Stimulated activated memory B cell treated with anti-CD40 and anti-IgM and Interleukin-4, amounts not matched to agents 10 μg/mL and 1 μg/mL and 100 μg/mL, for 72 hours (primary cell): Measurements from ENCODE around the gene ZYX.

Source experiments
- ATAC-seq: fragments of 150-1000 bp; cut with Tn5 transposase; 2 replicates; pipeline ENCODE4 v1.10.0; 2021
- H3K27ac Mint-ChIP-seq: one replicate; pipeline ENCODE4 v1.8.0; 2022; ENCODE audit warnings: mild to moderate bottlenecking, mixed read lengths
- H3K27me3 Mint-ChIP-seq: one replicate; pipeline ENCODE4 v1.8.0; 2022; ENCODE audit warnings: mixed read lengths
- H3K36me3 Mint-ChIP-seq: one replicate; pipeline ENCODE4 v1.8.0; 2022; ENCODE audit warnings: mixed read lengths
- H3K4me1 Mint-ChIP-seq: one replicate; pipeline ENCODE4 v1.8.0; 2022; ENCODE audit warnings: mixed read lengths
- H3K4me3 Mint-ChIP-seq: one replicate; pipeline ENCODE4 v1.8.0; 2022; ENCODE audit warnings: mild to moderate bottlenecking, moderate library complexity, mixed read lengths
- H3K9me3 Mint-ChIP-seq: one replicate; pipeline ENCODE4 v1.8.0; 2022; ENCODE audit warnings: mixed read lengths

Gene ZYX

DNA sequence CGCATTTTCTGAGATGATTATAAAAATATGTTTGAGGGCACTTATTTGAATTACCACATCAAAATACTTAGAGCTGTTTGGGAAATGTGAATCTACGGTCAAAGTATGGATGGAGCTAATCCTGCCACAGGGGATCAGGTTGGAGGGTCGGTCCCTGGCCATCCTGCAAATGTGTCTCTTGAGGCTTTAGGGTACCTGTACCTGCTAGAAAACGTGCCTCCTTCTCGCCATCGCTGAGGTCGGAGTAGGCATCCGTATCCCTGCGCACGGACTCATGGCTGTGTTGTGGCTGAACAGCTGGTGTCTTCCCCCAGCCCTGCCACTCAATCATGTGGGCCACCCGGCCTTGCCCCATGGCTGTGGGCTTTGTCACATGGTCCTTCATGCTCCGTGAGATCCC is 22.5 kb upstream of the ZYX start:
- no peak for ATAC-seq
- Mint-ChIP-seq H3K36me3 (no peaks in the 10 kb centered on the region), H3K4me3 (no peak overlapping the region), H3K27me3 (peaks cover 49% of the 10 kb centered on the region), H3K4me1 (peaks cover 23% of the 10 kb centered on the region), H3K9me3 (no peaks in the 10 kb centered on the region), H3K27ac (no peak overlapping the region)

DNA sequence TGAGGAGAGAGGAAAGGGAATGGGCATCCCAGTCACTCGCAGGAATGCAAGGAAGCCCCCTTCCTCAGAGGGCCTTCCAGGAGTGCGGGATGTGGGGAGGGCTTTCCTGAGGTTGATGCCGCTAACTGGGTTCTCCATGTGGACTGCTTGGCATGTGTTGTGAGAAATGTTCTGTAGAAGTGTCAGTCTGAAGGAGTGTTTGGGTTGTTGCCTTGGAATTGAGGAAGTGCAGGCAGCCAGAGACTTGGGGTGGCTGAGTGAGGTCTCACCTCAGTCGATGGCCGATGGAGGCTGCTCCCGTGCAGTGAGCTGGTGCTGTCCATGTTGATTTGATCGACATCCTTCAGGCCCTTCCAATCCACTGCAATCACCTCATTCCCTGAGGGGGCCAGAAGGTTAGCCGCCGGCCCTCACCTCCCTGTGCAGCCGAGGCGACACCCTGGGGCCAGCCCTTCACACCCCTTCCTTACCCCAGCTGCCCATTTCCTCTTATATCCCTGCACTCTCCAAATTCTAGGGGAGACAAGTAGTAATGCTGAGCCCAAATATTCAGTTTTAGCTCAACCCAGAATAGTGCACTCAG is 21.3 kb upstream of the ZYX start:
- ATAC-seq = no peak
- H3K27ac Mint-ChIP-seq = no peak overlapping the region
- peaks cover 23% of the 10 kb centered on the region for H3K4me1 Mint-ChIP-seq
- no peak overlapping the region for H3K4me3 Mint-ChIP-seq
- no peaks in the 10 kb centered on the region for H3K36me3 Mint-ChIP-seq
- peaks cover 50% of the 10 kb centered on the region for H3K27me3 Mint-ChIP-seq
- no peaks in the 10 kb centered on the region for H3K9me3 Mint-ChIP-seq

DNA sequence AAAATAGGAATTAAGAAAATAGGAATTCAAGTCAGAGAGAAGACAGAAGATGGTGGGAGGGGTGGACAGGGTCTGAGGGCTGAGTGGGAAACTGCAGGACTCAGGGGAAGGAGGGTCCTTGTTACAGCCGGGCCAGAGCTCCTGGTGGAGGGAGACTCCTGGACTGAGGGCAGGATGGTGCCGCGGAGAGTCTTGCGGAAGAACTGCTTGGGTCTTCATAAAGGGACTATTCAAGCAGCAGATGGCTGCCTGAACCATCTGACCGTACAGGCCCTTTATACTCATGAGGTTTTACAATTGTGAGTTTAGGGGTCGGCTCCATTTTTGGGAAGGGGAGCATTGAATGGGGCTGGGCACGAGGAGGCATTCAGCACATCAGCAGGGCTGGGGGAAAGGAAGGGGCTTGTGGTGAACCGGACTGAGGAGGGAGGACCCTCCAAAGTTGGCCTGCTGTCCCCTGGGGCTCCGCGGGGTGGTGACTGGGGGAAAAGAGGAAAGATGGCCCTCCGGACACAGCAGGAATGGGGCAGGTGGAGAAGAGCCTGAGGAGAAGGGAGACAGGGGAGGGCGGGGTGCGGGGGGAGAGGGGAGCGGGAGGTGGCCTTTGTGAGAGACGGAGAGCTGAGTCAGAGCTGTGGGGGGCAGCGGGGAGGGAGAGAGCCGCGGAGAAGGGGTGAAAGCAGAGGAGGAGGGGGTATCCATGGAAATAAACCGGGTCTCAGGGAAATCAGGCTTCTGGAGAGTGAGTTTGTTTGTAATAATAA is 20.2 kb upstream of the ZYX start:
- H3K27me3 Mint-ChIP-seq = peaks cover 49% of the 10 kb centered on the region
- H3K9me3 Mint-ChIP-seq = no peaks in the 10 kb centered on the region
- H3K27ac Mint-ChIP-seq = peak overlapping the region; percentile 0

DNA sequence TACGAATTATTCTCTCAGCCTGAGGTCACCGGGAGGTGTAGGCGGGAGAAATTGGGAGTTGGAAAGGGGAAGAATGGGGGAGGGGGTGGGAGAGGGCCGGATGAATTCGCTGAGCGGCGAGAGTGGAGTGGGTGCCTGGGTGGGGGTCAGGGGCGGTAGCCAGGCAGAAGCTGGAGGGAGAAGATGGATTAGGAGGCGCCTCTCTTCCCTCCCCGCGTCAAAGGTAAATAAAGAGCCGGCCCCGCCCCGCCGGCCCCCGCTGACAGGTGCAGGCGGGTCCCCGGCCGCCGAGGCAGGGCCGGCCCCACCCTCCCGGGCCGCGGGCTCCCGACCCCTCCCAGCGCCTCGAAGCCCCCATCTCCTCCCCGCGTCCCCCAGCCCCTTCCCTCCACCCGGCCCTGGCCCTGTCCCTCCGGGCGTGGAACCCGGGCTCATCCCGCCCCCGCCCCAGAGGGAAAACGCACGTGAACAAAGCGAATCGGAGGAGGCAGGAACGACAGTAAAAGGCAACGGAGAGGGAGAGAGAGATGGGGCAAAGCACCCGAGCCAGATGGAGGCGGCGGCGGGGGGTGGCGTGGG is 19.5 kb upstream of the ZYX start:
- peak; percentile 51 for ATAC-seq
- H3K36me3 Mint-ChIP-seq = no peaks in the 10 kb centered on the region
- H3K4me3 Mint-ChIP-seq = peak overlapping the region; percentile 86
- peaks cover 23% of the 10 kb centered on the region for H3K4me1 Mint-ChIP-seq
- H3K27ac Mint-ChIP-seq = no peak overlapping the region
- peaks cover 49% of the 10 kb centered on the region for H3K27me3 Mint-ChIP-seq
- no peaks in the 10 kb centered on the region for H3K9me3 Mint-ChIP-seq

More for the DNA sequence above, 20.2 kb upstream of the ZYX start:
- Mint-ChIP-seq H3K36me3 (no peaks in the 10 kb centered on the region), H3K4me3 (peak overlapping the region; percentile 69), H3K4me1 (peaks cover 23% of the 10 kb centered on the region)
- no peak for ATAC-seq

DNA sequence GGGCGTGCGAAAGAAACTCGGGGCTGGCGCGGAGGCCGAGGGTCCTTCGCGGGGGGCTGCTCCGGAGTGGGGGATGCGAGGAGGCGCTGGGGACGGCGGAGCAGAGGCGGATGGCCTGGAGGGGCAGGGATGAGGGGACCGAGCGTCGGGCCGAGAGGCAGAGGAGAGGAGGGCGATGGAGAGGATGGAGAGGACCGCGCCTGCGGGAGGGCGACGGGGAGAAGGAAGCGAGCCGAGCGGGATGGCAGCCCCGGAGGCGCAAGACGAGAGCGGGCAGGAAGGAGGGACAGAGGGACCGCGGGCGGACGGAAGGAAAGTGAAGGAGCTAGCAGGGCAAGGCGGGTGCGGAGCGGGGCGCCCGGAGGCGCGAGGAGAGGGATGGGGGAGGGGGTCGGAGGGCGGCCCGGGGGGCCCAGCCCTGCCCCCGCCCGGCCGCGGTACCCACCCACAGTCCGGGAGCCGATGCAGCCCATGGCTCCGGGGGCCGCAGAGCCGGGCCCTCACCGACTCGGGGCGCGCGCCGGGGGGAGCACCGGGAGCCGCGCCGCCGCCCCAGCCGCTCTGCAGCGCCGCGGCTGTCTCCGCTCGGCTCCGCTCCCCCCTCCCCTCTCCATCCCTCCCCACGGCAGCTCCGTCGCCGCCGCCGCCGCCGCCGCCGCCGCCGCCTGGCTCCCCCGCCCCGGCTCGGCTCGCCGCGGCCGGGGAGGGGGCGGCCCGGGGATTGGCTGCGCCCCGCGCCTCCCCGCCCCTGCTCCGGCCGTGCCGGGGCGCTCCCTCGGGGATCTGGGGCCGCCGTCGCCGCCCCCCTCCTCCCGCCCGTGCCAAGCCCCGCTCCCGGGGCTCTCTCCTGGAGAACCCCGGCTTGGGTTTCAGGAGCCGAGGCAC is 18.8 kb upstream of the ZYX start, which contains the start of gene FAM131B:
Gene FAM131B (minus strand): TSS at position 583 of the 885 bp plus-strand sequence. CDS start 110 bp downstream, at position 473.
- no peaks in the 10 kb centered on the region for H3K9me3 Mint-ChIP-seq
- ATAC-seq = peak; percentile 62
- peaks cover 23% of the 10 kb centered on the region for H3K4me1 Mint-ChIP-seq
- peaks cover 56% of the 10 kb centered on the region for H3K27me3 Mint-ChIP-seq
- no peak within 1 kb of the TSS for H3K27ac Mint-ChIP-seq
- peak within 1 kb of the TSS; percentile 86 for H3K4me3 Mint-ChIP-seq
- H3K36me3 Mint-ChIP-seq = no peaks in the 10 kb centered on the region

DNA sequence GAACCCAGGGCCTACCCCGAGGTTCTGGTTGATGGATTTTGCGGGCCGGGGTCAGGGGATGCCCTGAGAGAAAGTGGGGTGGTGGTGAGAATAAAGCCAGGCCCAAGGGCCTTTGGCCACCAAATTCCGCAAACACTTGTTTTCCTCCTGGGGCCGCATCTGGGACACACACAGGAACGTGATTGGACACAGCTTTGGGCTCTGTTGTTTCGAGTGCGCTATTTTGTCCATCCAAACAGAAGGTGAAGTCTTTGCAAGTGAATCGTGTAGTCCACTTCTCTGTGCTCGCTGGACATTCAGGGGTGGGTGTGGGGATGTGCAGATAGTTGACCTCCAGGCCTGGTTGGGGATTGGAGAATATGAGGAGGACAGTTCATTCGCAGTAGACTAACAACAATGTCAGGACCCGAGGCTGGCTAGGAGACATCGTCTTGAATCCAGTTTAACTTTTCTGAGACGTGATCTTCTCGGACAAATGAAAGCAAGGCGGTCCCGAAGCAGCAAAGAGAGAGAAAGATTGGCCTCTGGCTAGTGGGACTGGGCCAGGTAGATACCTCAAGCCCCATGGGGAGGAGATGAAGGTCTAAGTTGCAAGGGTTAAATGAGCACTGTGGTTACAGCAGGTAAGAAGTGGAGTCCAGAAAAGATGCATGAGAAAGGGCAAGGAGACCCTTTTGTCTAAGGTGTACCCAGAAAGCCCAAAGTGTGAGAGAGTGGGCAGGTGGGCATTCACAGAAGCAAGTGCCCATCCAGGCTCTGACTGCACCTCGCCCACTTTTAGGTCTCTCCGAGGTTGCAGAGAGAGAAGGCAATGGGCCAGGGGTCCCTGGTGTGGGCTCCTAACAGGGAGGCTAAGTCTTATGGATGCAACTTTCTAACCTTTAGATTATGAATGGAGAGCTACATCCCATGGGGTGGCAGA is 17.9 kb upstream of the ZYX start:
- peaks cover 23% of the 10 kb centered on the region for H3K4me1 Mint-ChIP-seq
- H3K36me3 Mint-ChIP-seq = no peaks in the 10 kb centered on the region
- no peak for ATAC-seq
- H3K27ac Mint-ChIP-seq = no peak overlapping the region
- no peaks in the 10 kb centered on the region for H3K9me3 Mint-ChIP-seq
- H3K4me3 Mint-ChIP-seq = no peak overlapping the region
- H3K27me3 Mint-ChIP-seq = peaks cover 59% of the 10 kb centered on the region

DNA sequence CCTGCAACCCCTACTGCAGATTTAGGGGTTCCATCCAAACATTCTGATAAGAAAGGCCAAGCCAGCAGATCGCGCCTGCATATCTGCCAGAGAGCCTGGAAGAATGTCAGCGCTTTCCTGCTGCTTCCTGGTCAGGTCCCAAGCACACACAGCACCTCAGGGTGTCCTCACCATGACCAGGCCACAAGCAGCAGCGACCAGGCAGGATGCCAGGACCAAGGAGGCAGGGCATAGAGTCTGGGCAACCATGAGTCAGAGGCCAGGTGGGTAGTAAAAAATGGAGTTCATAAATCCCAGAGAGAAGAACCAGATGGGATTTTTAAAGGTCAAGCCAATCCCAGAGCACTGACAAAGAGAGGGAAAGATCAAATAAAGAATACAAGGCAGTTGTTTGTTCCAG is 13.2 kb upstream of the ZYX start:
- peaks cover 35% of the 10 kb centered on the region for H3K27me3 Mint-ChIP-seq
- peaks cover 15% of the 10 kb centered on the region for H3K4me1 Mint-ChIP-seq
- H3K36me3 Mint-ChIP-seq = no peaks in the 10 kb centered on the region
- no peak for ATAC-seq
- no peaks in the 10 kb centered on the region for H3K9me3 Mint-ChIP-seq
- H3K4me3 Mint-ChIP-seq = no peak overlapping the region
- H3K27ac Mint-ChIP-seq = no peak overlapping the region

DNA sequence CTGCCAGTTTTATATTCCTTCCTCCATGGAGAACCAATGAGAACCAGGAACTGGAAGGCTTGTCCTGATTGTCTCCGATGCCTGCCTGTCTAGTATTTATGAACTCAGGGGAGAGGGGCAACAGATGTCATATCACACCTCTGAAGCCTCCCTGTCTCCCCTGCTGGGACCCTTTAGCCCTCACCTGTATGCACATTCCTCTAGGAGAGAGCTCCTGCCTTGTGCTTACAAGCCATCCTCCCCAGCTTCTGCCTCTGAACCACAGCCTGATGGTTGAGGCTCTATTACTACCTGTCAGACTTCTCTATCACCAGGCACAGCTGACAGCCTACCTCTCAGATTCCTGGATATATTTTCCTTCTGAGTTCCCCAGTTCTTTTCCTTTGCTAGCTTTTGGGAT is 12.8 kb upstream of the ZYX start:
- H3K9me3 Mint-ChIP-seq = no peaks in the 10 kb centered on the region
- H3K27me3 Mint-ChIP-seq = peaks cover 30% of the 10 kb centered on the region
- H3K36me3 Mint-ChIP-seq = no peaks in the 10 kb centered on the region
- peaks cover 11% of the 10 kb centered on the region for H3K4me1 Mint-ChIP-seq
- no peak overlapping the region for H3K27ac Mint-ChIP-seq
- no peak overlapping the region for H3K4me3 Mint-ChIP-seq
- no peak for ATAC-seq

DNA sequence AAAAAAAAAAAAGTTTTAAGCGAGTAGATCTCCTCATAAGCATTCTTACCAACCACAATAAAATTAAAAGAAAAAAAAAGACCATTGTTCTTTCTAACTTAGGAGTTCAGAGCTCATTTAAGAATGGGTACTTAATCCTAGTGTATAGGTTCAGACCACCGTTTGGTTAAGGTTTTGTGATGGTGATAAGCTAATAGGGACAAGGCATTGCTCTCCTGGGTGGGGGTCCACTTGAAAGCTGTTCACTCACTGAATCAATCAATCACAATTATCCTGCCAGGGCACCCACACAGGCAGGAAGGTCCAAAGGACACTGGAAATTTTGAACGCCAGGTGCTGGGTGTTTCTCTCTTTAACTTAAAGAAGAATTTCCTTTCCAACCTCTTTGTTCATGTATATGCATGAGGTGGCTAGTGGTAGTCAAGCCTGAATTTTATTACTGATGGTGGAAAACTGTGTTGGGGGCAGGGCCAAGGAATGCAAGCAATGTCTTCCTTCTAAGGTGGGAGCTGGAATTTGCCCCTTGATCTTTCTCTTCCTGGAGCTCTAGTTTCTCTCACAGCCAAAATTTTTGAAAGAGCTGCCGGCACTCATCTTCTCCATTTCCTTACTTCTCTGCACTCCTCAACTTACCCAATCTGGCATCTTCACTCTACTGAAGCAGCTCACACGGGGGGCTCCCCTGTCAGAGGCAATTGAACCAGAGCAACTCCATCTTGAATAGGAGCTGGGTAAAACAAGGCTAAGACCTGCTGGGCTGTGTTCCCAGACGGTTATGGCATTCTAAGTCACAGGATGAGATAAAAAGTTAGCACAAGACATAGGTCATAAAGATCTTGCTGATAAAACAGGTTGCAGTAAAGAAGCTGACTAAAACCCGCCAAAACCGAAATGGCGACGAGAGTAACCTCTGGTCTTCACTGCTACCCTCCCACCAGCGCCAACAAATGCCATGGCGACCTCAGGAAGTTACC is 11.2 kb upstream of the ZYX start:
- Mint-ChIP-seq H3K36me3 (no peaks in the 10 kb centered on the region), H3K4me3 (no peak overlapping the region), H3K27ac (no peak overlapping the region), H3K4me1 (peaks cover 20% of the 10 kb centered on the region), H3K9me3 (no peaks in the 10 kb centered on the region), H3K27me3 (peaks cover 15% of the 10 kb centered on the region)
- ATAC-seq = no peak

DNA sequence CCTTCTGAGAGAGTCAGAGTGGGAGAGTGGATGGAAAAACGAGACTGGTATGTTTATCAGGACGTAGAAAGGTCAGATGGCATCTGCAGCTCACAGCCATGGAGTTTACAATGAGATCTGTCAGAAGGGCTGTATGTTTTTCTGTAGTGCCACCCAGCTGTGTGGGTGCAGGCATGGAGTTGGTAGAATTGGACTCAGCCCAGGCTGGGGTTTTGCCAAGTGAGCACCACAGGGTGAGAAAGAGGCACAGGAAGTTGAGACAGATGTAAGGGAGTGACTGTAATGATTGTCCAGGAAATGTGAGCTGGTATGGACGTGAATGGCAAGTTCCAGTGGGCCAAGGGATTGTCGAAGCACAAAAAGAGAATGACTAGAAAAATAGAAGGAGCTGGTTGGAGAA is 9.1 kb upstream of the ZYX start:
- Mint-ChIP-seq H3K9me3 (no peaks in the 10 kb centered on the region), H3K27ac (peak overlapping the region; percentile 11), H3K27me3 (peaks cover 6% of the 10 kb centered on the region), H3K4me1 (peaks cover 37% of the 10 kb centered on the region), H3K4me3 (no peak overlapping the region), H3K36me3 (no peaks in the 10 kb centered on the region)
- ATAC-seq = no peak

DNA sequence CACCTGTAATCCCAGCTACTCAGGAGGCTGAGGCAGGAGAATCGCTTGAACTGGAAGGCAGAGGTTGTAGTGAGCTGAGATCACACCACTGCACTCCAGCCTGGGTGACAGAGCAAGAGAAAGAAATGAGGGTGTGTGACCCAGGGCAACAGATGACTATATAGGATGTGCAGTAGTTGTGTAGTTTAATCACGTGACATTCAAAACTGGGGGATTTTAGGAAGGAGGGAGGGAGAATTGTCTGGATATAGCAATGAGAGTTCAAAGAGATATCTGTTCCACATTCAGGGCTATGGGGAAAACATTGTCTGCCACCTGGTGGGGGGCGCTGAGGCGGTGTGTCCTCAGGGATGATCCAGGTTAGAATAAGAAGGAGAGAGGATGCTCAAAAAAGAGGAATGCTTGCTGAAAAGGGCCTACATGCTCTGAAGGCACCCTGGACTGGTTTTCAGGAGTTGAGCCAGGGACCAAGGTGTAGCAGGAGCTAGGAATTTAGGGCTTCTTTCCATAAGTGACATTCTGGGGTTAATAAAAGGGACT is 7.8 kb upstream of the ZYX start:
- ATAC-seq = no peak
- Mint-ChIP-seq H3K27me3 (no peaks in the 10 kb centered on the region), H3K36me3 (no peaks in the 10 kb centered on the region), H3K27ac (no peak overlapping the region), H3K4me1 (peaks cover 42% of the 10 kb centered on the region), H3K4me3 (no peak overlapping the region), H3K9me3 (no peaks in the 10 kb centered on the region)

DNA sequence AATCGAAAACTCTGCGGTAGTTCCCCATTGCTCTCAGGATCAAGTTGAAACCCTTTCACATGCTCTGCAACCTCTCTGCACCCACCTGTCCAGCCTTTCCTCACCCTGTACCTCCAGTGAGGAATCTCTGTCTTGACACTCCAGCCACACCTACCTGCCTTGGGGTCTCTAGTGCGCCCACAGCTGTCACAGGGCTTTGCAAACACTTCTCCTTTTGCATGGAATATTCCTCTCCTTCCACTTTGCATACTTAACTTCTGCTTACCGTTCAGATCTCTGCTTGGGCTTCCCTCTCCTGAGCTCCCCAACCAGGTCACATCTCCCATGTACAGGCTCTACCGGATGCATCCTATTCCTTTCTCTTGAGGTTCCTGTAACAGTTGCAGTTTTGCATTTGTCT is 6.6 kb upstream of the ZYX start:
- no peak overlapping the region for H3K4me3 Mint-ChIP-seq
- H3K4me1 Mint-ChIP-seq = peaks cover 54% of the 10 kb centered on the region
- H3K36me3 Mint-ChIP-seq = no peaks in the 10 kb centered on the region
- peak overlapping the region; percentile 56 for H3K27ac Mint-ChIP-seq
- no peaks in the 10 kb centered on the region for H3K9me3 Mint-ChIP-seq
- no peak for ATAC-seq
- no peaks in the 10 kb centered on the region for H3K27me3 Mint-ChIP-seq

DNA sequence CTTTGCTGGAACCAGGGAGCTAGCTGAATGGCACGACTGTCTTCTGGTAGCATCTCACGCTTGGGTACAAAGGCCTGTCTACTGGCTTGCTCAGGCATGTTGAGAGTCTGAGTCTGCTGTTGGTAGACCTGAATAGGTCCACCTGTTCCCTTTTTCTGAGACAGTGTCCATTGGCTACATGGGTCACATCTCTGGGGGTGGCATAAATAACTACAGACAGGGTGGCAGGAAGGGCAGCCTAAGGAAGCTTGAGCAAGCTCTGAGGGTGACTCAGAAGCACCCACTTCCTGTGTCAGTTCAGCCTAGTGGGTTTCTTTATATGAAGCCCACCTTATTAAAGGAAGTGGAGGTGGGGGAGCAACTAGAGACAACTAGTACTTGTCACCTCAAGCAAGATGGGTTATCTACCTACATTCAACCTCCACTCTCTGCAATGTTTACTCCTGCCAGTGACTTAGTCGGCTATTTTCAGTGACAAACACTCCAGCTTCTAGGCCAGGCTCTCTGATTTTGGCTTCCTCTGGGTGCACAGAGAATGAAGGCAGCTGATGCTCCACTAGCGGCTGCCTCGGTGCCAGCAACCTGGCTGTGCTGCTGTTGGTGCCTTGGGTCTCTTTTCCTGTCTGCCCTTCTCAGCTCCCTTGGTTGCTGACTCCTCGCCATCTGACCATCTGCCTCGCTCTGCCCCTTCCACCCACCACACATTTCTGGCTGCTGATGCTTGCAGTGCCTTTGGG is 5.7 kb upstream of the ZYX start:
- peak; percentile 61 for ATAC-seq
- Mint-ChIP-seq H3K27ac (peak overlapping the region; percentile 56), H3K27me3 (no peaks in the 10 kb centered on the region), H3K4me1 (peaks cover 60% of the 10 kb centered on the region), H3K36me3 (no peaks in the 10 kb centered on the region), H3K4me3 (no peak overlapping the region), H3K9me3 (no peaks in the 10 kb centered on the region)
